H9 (cell line): ENCODE results near the gene HEXD. TPM values are rescaled to one million over a fixed set of nuclear protein-coding genes. Genes with fewer than 3 reads are reported as not detected.

ENCODE experiments used
- DNase-seq: peaks from one replicate; pipeline ENCODE4 v3.0.0-alpha.2; 2017
- H2AFZ ChIP-seq: one replicate; pipeline ENCODE4 v1.6.1; 2013; ENCODE audit warnings: mild to moderate bottlenecking, low read length, control low read depth, moderate library complexity
- H2AK5ac ChIP-seq: 2 replicates; pipeline ENCODE4 v1.6.1; 2013; ENCODE audit warnings: low read length, control low read depth, mixed read lengths; ENCODE audit not compliant: insufficient read length
- H2BK120ac ChIP-seq: one replicate; pipeline ENCODE4 v1.6.1; 2013; ENCODE audit warnings: low read depth, mild to moderate bottlenecking, low read length, control low read depth, inconsistent platforms; ENCODE audit not compliant: poor library complexity, severe bottlenecking
- H2BK12ac ChIP-seq: 2 replicates; pipeline ENCODE4 v1.6.1; 2013; ENCODE audit warnings: low read length, control low read depth, mixed read lengths, low read depth; ENCODE audit not compliant: insufficient read length
- H2BK15ac ChIP-seq: 2 replicates; pipeline ENCODE4 v1.6.1; 2013; ENCODE audit warnings: low read depth, low read length, control low read depth
- H2BK20ac ChIP-seq: one replicate; pipeline ENCODE4 v1.6.1; 2013; ENCODE audit warnings: low read depth, mild to moderate bottlenecking, low read length, control low read depth, inconsistent platforms; ENCODE audit not compliant: poor library complexity, severe bottlenecking
- H2BK5ac ChIP-seq: 2 replicates; pipeline ENCODE4 v1.6.1; 2013; ENCODE audit warnings: low read length, control low read depth, mixed read lengths; ENCODE audit not compliant: insufficient read length
- H3K14ac ChIP-seq: 2 replicates; pipeline ENCODE4 v1.6.1; 2013; ENCODE audit warnings: low read length, control low read depth; ENCODE audit not compliant: insufficient read depth
- H3K18ac ChIP-seq: 2 replicates; pipeline ENCODE4 v1.6.1; 2013; ENCODE audit warnings: low read depth, mild to moderate bottlenecking, mixed read lengths, low read length, control low read depth; ENCODE audit not compliant: insufficient read length
- H3K23ac ChIP-seq: 2 replicates; pipeline ENCODE4 v1.6.1; 2013; ENCODE audit warnings: low read length, control low read depth, mixed read lengths, low read depth; ENCODE audit not compliant: insufficient read length
- H3K23me2 ChIP-seq: 2 replicates; pipeline ENCODE4 v1.6.1; 2013; ENCODE audit warnings: low read depth, mild to moderate bottlenecking, mixed read lengths, low read length, control low read depth; ENCODE audit not compliant: insufficient read length, poor library complexity, severe bottlenecking
- H3K27ac ChIP-seq: 2 replicates; pipeline ENCODE4 v1.5.1; 2013; ENCODE audit warnings: low read length, control low read depth, mixed read lengths, low read depth; ENCODE audit not compliant: insufficient read length
- H3K27me3 ChIP-seq: 2 replicates; pipeline ENCODE4 v1.6.1; 2013; ENCODE audit warnings: low read length, control low read depth, inconsistent platforms; ENCODE audit not compliant: insufficient read depth
- H3K4ac ChIP-seq: 2 replicates; pipeline ENCODE4 v1.6.1; 2013; ENCODE audit warnings: low read depth, mild to moderate bottlenecking, control low read depth, inconsistent platforms, low read length, moderate library complexity
- H3K4me1 ChIP-seq: 2 replicates; pipeline ENCODE4 v1.6.1; 2013; ENCODE audit warnings: low read length, control low read depth, inconsistent platforms; ENCODE audit not compliant: insufficient read depth
- H3K4me2 ChIP-seq: 2 replicates; pipeline ENCODE4 v1.6.1; 2013; ENCODE audit warnings: low read length, control low read depth, mixed read lengths; ENCODE audit not compliant: insufficient read length, insufficient read depth
- H3K56ac ChIP-seq: 2 replicates; pipeline ENCODE4 v1.6.1; 2013; ENCODE audit warnings: low read depth, mild to moderate bottlenecking, mixed read lengths, low read length, control low read depth; ENCODE audit not compliant: insufficient read length
- H3K79me1 ChIP-seq: 2 replicates; pipeline ENCODE4 v1.6.1; 2013; ENCODE audit warnings: low read depth, mild to moderate bottlenecking, moderate library complexity, low read length, control low read depth, inconsistent platforms; ENCODE audit not compliant: insufficient read depth, poor library complexity, severe bottlenecking
- H3K79me2 ChIP-seq: 2 replicates; pipeline ENCODE4 v1.6.1; 2013; ENCODE audit warnings: low read length, control low read depth, inconsistent platforms; ENCODE audit not compliant: insufficient read depth
- H3K9ac ChIP-seq: 2 replicates; pipeline ENCODE4 v1.6.1; 2013; ENCODE audit warnings: low read length, control low read depth, mixed read lengths; ENCODE audit not compliant: insufficient read length; ENCODE audit errors: extremely low read depth
- H3K9me3 ChIP-seq: one replicate; pipeline ENCODE4 v1.6.1; 2013; ENCODE audit warnings: low read depth, low read length, inconsistent platforms; ENCODE audit not compliant: control insufficient read depth
- H3T11ph ChIP-seq: one replicate; pipeline ENCODE4 v1.6.1; 2013; ENCODE audit warnings: mild to moderate bottlenecking, low read length, control low read depth, inconsistent platforms
- H4K20me1 ChIP-seq: one replicate; pipeline ENCODE4 v1.6.1; 2013; ENCODE audit not compliant: control insufficient read depth, insufficient read length, insufficient read depth
- H4K5ac ChIP-seq: 2 replicates; pipeline ENCODE4 v1.6.1; 2013; ENCODE audit warnings: low read depth, mild to moderate bottlenecking, mixed read lengths, low read length, control low read depth; ENCODE audit not compliant: insufficient read length
- H4K8ac ChIP-seq: replicated peaks from 2 replicates; pipeline ENCODE4 v1.6.1; 2013; ENCODE audit warnings: low read length, control low read depth, mixed read lengths, low read depth; ENCODE audit not compliant: insufficient read length
- H4K91ac ChIP-seq: 2 replicates; pipeline ENCODE4 v1.6.1; 2013; ENCODE audit warnings: low read depth, mild to moderate bottlenecking, moderate library complexity, mixed read lengths, low read length, control low read depth; ENCODE audit not compliant: insufficient read length
- H3K27ac Mint-ChIP-seq, 3 experiments: 2 replicates in 2 of 3; 3 replicates in 1 of 3; pipeline ENCODE4 v1.8.0; 2020 to 2021; ENCODE audit warnings: mixed read lengths in 3 of 3, mild to moderate bottlenecking in 1 of 3, moderate library complexity in 1 of 3
- H3K27me3 Mint-ChIP-seq: 2 replicates; pipeline ENCODE4 v1.8.0; 2021; ENCODE audit warnings: low read depth, mild to moderate bottlenecking, moderate library complexity, mixed read lengths
- H3K36me3 Mint-ChIP-seq, 3 experiments: 2 replicates in 2 of 3; 3 replicates in 1 of 3; pipeline ENCODE4 v1.8.0; 2020 to 2021; ENCODE audit warnings: low read depth in 3 of 3, mixed read lengths in 3 of 3; ENCODE audit not compliant: insufficient read depth in 1 of 3
- H3K4me1 Mint-ChIP-seq, 2 experiments: 2 replicates each; pipeline ENCODE4 v1.8.0; 2020; ENCODE audit warnings: mixed read lengths in 2 of 2
- H3K4me3 Mint-ChIP-seq, 2 experiments: 2 replicates in 1 of 2; 3 replicates in 1 of 2; pipeline ENCODE4 v1.8.0; 2020 to 2021; ENCODE audit warnings: mild to moderate bottlenecking in 2 of 2, mixed read lengths in 2 of 2, moderate library complexity in 1 of 2
- H3K9me3 Mint-ChIP-seq, 2 experiments: 2 replicates in 1 of 2; 3 replicates in 1 of 2; pipeline ENCODE4 v1.8.0; 2020; ENCODE audit warnings: mild to moderate bottlenecking in 2 of 2, mixed read lengths in 2 of 2, moderate library complexity in 1 of 2
- WGBS: extraction: QIAGEN DNeasy Blood & Tissue Kit; methylation state at CpG from one replicate; pipeline ENCODE4 v1.1.7; 2013; ENCODE audit warnings: missing lambda C conversion rate, low lambda C conversion rate, mixed read lengths; ENCODE audit not compliant: insufficient read length; ENCODE audit errors: extremely low coverage; 5-methylcytosine and 5-hydroxymethylcytosine counted together
- total RNA-seq: library from RNA; stranded (reverse); gene quantifications from 2 replicates; pipeline ENCODE4 v1.2.1, GENCODE V29; 2021
- TF ChIP-seq, protein P1 (sequence below): fragments of 200-600 bp; sonication (generic); conservative IDR thresholded peaks from 3 replicates; pipeline ENCODE4 v1.8.0; 2021; ENCODE audit warnings: antibody characterized with exemption, mild to moderate bottlenecking

Gene HEXD
- total RNA-seq, 1 experiment from 2014 or later, result 23.2 TPM

DNA sequence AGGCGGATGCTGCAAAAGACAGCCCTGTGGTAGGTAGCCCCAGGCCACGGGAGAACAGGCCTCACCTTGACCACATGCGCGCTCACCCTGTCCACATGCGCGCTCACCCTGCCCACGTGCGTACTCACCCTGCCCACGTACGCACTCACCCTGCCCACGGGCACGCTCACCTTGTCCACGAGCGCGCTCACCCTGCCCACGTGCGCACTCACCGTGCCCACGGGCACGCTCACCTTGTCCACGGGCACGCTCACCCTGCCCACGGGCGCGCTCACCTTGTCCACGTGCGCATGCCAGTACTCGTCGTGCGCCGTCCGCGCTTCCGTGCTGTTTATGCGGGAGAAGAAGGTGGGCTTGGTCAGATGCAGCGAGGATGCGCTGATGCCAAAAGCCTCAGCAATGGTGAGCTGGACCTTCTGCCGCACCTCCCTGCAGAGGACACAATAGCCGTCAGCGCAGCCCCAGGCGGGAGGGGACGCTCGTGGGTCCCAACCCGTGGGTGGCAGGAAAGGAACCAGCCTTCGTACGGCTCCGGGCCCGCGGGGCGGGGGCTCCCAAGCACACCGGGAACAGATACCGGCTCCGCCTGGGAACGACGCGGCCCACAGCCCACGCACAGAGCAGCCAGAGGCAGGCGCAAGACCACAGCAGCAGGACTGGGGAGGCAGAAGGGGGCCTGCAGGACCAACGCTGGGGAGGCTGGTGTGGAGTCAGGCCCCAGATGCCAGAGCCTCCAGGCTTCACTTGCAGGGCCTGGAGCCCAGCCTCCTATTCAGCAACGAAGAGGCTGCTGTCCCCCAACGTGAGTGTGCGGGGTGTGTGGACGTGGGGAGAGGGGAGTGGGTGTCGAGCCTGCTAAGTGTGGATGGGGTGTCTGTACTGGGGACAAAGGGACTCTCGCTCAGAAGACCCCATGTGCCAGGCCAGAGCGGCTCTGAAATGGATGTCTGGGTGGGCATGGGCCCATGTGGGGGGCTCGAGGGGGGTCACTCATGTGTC, 14.2 kb upstream of the HEXD start:
- H3K4ac ChIP-seq, result no peak overlapping the region
- H2BK15ac ChIP-seq, result no peak overlapping the region
- no peak for DNase-seq
- no peak overlapping the region for H3K18ac ChIP-seq
- H2BK20ac ChIP-seq, result no peak overlapping the region
- H3K36me3 Mint-ChIP-seq, result peaks cover 4 to 28% (median 18%) of the 10 kb centered on the region in 3 experiments
- no peaks in the 10 kb centered on the region for H3K27me3 ChIP-seq
- no peaks in the 10 kb centered on the region for H3K9me3 Mint-ChIP-seq
- H3K27ac Mint-ChIP-seq, result no peak overlapping the region
- no peak overlapping the region for H3T11ph ChIP-seq
- no peaks in the 10 kb centered on the region for H3K79me1 ChIP-seq
- H3K9ac ChIP-seq, result no peak overlapping the region
- no peak overlapping the region; the same call in 1 of the 2 replicates for H3K14ac ChIP-seq
- H4K20me1 ChIP-seq, result no peaks in the 10 kb centered on the region
- H3K79me2 ChIP-seq, result no peaks in the 10 kb centered on the region
- no peak overlapping the region for H3K27ac ChIP-seq
- H3K4me3 Mint-ChIP-seq, result no peak overlapping the region
- no peaks in the 10 kb centered on the region for H3K9me3 ChIP-seq
- H3K56ac ChIP-seq, result no peak overlapping the region
- H2AK5ac ChIP-seq, result no peak overlapping the region
- H4K5ac ChIP-seq, result no peak overlapping the region
- no peak overlapping the region for H4K8ac ChIP-seq
- no peaks in the 10 kb centered on the region for H3K4me1 ChIP-seq
- no peak overlapping the region for H3K4me2 ChIP-seq
- no peak overlapping the region for H2BK120ac ChIP-seq
- TF ChIP-seq, protein P1, sequence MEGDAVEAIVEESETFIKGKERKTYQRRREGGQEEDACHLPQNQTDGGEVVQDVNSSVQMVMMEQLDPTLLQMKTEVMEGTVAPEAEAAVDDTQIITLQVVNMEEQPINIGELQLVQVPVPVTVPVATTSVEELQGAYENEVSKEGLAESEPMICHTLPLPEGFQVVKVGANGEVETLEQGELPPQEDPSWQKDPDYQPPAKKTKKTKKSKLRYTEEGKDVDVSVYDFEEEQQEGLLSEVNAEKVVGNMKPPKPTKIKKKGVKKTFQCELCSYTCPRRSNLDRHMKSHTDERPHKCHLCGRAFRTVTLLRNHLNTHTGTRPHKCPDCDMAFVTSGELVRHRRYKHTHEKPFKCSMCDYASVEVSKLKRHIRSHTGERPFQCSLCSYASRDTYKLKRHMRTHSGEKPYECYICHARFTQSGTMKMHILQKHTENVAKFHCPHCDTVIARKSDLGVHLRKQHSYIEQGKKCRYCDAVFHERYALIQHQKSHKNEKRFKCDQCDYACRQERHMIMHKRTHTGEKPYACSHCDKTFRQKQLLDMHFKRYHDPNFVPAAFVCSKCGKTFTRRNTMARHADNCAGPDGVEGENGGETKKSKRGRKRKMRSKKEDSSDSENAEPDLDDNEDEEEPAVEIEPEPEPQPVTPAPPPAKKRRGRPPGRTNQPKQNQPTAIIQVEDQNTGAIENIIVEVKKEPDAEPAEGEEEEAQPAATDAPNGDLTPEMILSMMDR, result no peak
- no peak overlapping the region for H3K23ac ChIP-seq
- H4K91ac ChIP-seq, result no peak overlapping the region
- H3K23me2 ChIP-seq, result no peaks in the 10 kb centered on the region
- no peak overlapping the region for H2BK5ac ChIP-seq
- H3K27me3 Mint-ChIP-seq, result no peaks in the 10 kb centered on the region
- no peak overlapping the region for H2AFZ ChIP-seq
- WGBS, result no CpG with 5 or more reads among the region's 67 CpGs
- no peaks in the 10 kb centered on the region; a peak in 1 of 4 replicates for H3K4me1 Mint-ChIP-seq
- no peak overlapping the region for H2BK12ac ChIP-seq
